ENCODE results near the gene RARRES1. TPM values are rescaled to one million over a fixed set of nuclear protein-coding genes. Genes with fewer than 3 reads are reported as not detected.

The RARRES1 gene
- total RNA-seq, 1 donor from 2014 or later: 2.4 TPM

Other genes with a start within 250 kb of the RARRES1 start
- gene MLF1, start 161.3 kb downstream of the RARRES1 start, total RNA-seq: 4.3 and 6.3 TPM in 2 replicates
- 72.0 and 87.9 TPM in 2 replicates for gene GFM1, start 87.9 kb downstream of the RARRES1 start, total RNA-seq
- 161 and 179 TPM in 2 replicates for gene LXN, start 59.8 kb downstream of the RARRES1 start, total RNA-seq
- gene MFSD1, start 69.6 kb upstream of the RARRES1 start, total RNA-seq: 59.2 and 89.9 TPM in 2 replicates